H9 (cell line): ENCODE results near the gene OTOS. TPM values are rescaled to one million over a fixed set of nuclear protein-coding genes. Genes with fewer than 3 reads are reported as not detected.

Source experiments
- DNase-seq: peaks from one replicate; pipeline ENCODE4 v3.0.0-alpha.2; 2017
- H2AFZ ChIP-seq: one replicate; pipeline ENCODE4 v1.6.1; 2013; ENCODE audit warnings: mild to moderate bottlenecking, low read length, control low read depth, moderate library complexity
- H2AK5ac ChIP-seq: 2 replicates; pipeline ENCODE4 v1.6.1; 2013; ENCODE audit warnings: low read length, control low read depth, mixed read lengths; ENCODE audit not compliant: insufficient read length
- H2BK120ac ChIP-seq: one replicate; pipeline ENCODE4 v1.6.1; 2013; ENCODE audit warnings: low read depth, mild to moderate bottlenecking, low read length, control low read depth, inconsistent platforms; ENCODE audit not compliant: poor library complexity, severe bottlenecking
- H2BK12ac ChIP-seq: 2 replicates; pipeline ENCODE4 v1.6.1; 2013; ENCODE audit warnings: low read length, control low read depth, mixed read lengths, low read depth; ENCODE audit not compliant: insufficient read length
- H2BK15ac ChIP-seq: 2 replicates; pipeline ENCODE4 v1.6.1; 2013; ENCODE audit warnings: low read depth, low read length, control low read depth
- H2BK20ac ChIP-seq: one replicate; pipeline ENCODE4 v1.6.1; 2013; ENCODE audit warnings: low read depth, mild to moderate bottlenecking, low read length, control low read depth, inconsistent platforms; ENCODE audit not compliant: poor library complexity, severe bottlenecking
- H2BK5ac ChIP-seq: 2 replicates; pipeline ENCODE4 v1.6.1; 2013; ENCODE audit warnings: low read length, control low read depth, mixed read lengths; ENCODE audit not compliant: insufficient read length
- H3K14ac ChIP-seq: 2 replicates; pipeline ENCODE4 v1.6.1; 2013; ENCODE audit warnings: low read length, control low read depth; ENCODE audit not compliant: insufficient read depth
- H3K18ac ChIP-seq: 2 replicates; pipeline ENCODE4 v1.6.1; 2013; ENCODE audit warnings: low read depth, mild to moderate bottlenecking, mixed read lengths, low read length, control low read depth; ENCODE audit not compliant: insufficient read length
- H3K23ac ChIP-seq: 2 replicates; pipeline ENCODE4 v1.6.1; 2013; ENCODE audit warnings: low read length, control low read depth, mixed read lengths, low read depth; ENCODE audit not compliant: insufficient read length
- H3K23me2 ChIP-seq: 2 replicates; pipeline ENCODE4 v1.6.1; 2013; ENCODE audit warnings: low read depth, mild to moderate bottlenecking, mixed read lengths, low read length, control low read depth; ENCODE audit not compliant: insufficient read length, poor library complexity, severe bottlenecking
- H3K27ac ChIP-seq: 2 replicates; pipeline ENCODE4 v1.5.1; 2013; ENCODE audit warnings: low read length, control low read depth, mixed read lengths, low read depth; ENCODE audit not compliant: insufficient read length
- H3K27me3 ChIP-seq: 2 replicates; pipeline ENCODE4 v1.6.1; 2013; ENCODE audit warnings: low read length, control low read depth, inconsistent platforms; ENCODE audit not compliant: insufficient read depth
- H3K4ac ChIP-seq: 2 replicates; pipeline ENCODE4 v1.6.1; 2013; ENCODE audit warnings: low read depth, mild to moderate bottlenecking, control low read depth, inconsistent platforms, low read length, moderate library complexity
- H3K4me1 ChIP-seq: 2 replicates; pipeline ENCODE4 v1.6.1; 2013; ENCODE audit warnings: low read length, control low read depth, inconsistent platforms; ENCODE audit not compliant: insufficient read depth
- H3K4me2 ChIP-seq: 2 replicates; pipeline ENCODE4 v1.6.1; 2013; ENCODE audit warnings: low read length, control low read depth, mixed read lengths; ENCODE audit not compliant: insufficient read length, insufficient read depth
- H3K56ac ChIP-seq: 2 replicates; pipeline ENCODE4 v1.6.1; 2013; ENCODE audit warnings: low read depth, mild to moderate bottlenecking, mixed read lengths, low read length, control low read depth; ENCODE audit not compliant: insufficient read length
- H3K79me1 ChIP-seq: 2 replicates; pipeline ENCODE4 v1.6.1; 2013; ENCODE audit warnings: low read depth, mild to moderate bottlenecking, moderate library complexity, low read length, control low read depth, inconsistent platforms; ENCODE audit not compliant: insufficient read depth, poor library complexity, severe bottlenecking
- H3K79me2 ChIP-seq: 2 replicates; pipeline ENCODE4 v1.6.1; 2013; ENCODE audit warnings: low read length, control low read depth, inconsistent platforms; ENCODE audit not compliant: insufficient read depth
- H3K9ac ChIP-seq: 2 replicates; pipeline ENCODE4 v1.6.1; 2013; ENCODE audit warnings: low read length, control low read depth, mixed read lengths; ENCODE audit not compliant: insufficient read length; ENCODE audit errors: extremely low read depth
- H3K9me3 ChIP-seq: one replicate; pipeline ENCODE4 v1.6.1; 2013; ENCODE audit warnings: low read depth, low read length, inconsistent platforms; ENCODE audit not compliant: control insufficient read depth
- H3T11ph ChIP-seq: one replicate; pipeline ENCODE4 v1.6.1; 2013; ENCODE audit warnings: mild to moderate bottlenecking, low read length, control low read depth, inconsistent platforms
- H4K20me1 ChIP-seq: one replicate; pipeline ENCODE4 v1.6.1; 2013; ENCODE audit not compliant: control insufficient read depth, insufficient read length, insufficient read depth
- H4K5ac ChIP-seq: 2 replicates; pipeline ENCODE4 v1.6.1; 2013; ENCODE audit warnings: low read depth, mild to moderate bottlenecking, mixed read lengths, low read length, control low read depth; ENCODE audit not compliant: insufficient read length
- H4K8ac ChIP-seq: replicated peaks from 2 replicates; pipeline ENCODE4 v1.6.1; 2013; ENCODE audit warnings: low read length, control low read depth, mixed read lengths, low read depth; ENCODE audit not compliant: insufficient read length
- H4K91ac ChIP-seq: 2 replicates; pipeline ENCODE4 v1.6.1; 2013; ENCODE audit warnings: low read depth, mild to moderate bottlenecking, moderate library complexity, mixed read lengths, low read length, control low read depth; ENCODE audit not compliant: insufficient read length
- H3K27ac Mint-ChIP-seq, 3 experiments: 2 replicates in 2 of 3; 3 replicates in 1 of 3; pipeline ENCODE4 v1.8.0; 2020 to 2021; ENCODE audit warnings: mixed read lengths in 3 of 3, mild to moderate bottlenecking in 1 of 3, moderate library complexity in 1 of 3
- H3K27me3 Mint-ChIP-seq: 2 replicates; pipeline ENCODE4 v1.8.0; 2021; ENCODE audit warnings: low read depth, mild to moderate bottlenecking, moderate library complexity, mixed read lengths
- H3K36me3 Mint-ChIP-seq, 3 experiments: 2 replicates in 2 of 3; 3 replicates in 1 of 3; pipeline ENCODE4 v1.8.0; 2020 to 2021; ENCODE audit warnings: low read depth in 3 of 3, mixed read lengths in 3 of 3; ENCODE audit not compliant: insufficient read depth in 1 of 3
- H3K4me1 Mint-ChIP-seq, 2 experiments: 2 replicates each; pipeline ENCODE4 v1.8.0; 2020; ENCODE audit warnings: mixed read lengths in 2 of 2
- H3K4me3 Mint-ChIP-seq, 2 experiments: 2 replicates in 1 of 2; 3 replicates in 1 of 2; pipeline ENCODE4 v1.8.0; 2020 to 2021; ENCODE audit warnings: mild to moderate bottlenecking in 2 of 2, mixed read lengths in 2 of 2, moderate library complexity in 1 of 2
- H3K9me3 Mint-ChIP-seq, 2 experiments: 2 replicates in 1 of 2; 3 replicates in 1 of 2; pipeline ENCODE4 v1.8.0; 2020; ENCODE audit warnings: mild to moderate bottlenecking in 2 of 2, mixed read lengths in 2 of 2, moderate library complexity in 1 of 2
- WGBS: extraction: QIAGEN DNeasy Blood & Tissue Kit; methylation state at CpG from one replicate; pipeline ENCODE4 v1.1.7; 2013; ENCODE audit warnings: missing lambda C conversion rate, low lambda C conversion rate, mixed read lengths; ENCODE audit not compliant: insufficient read length; ENCODE audit errors: extremely low coverage; 5-methylcytosine and 5-hydroxymethylcytosine counted together
- total RNA-seq: library from RNA; stranded (reverse); gene quantifications from 2 replicates; pipeline ENCODE4 v1.2.1, GENCODE V29; 2021
- TF ChIP-seq, protein P1 (sequence below): fragments of 200-600 bp; sonication (generic); conservative IDR thresholded peaks from 3 replicates; pipeline ENCODE4 v1.8.0; 2021; ENCODE audit warnings: antibody characterized with exemption, mild to moderate bottlenecking

Gene OTOS
- total RNA-seq, 1 experiment from 2014 or later = not detected

DNA sequence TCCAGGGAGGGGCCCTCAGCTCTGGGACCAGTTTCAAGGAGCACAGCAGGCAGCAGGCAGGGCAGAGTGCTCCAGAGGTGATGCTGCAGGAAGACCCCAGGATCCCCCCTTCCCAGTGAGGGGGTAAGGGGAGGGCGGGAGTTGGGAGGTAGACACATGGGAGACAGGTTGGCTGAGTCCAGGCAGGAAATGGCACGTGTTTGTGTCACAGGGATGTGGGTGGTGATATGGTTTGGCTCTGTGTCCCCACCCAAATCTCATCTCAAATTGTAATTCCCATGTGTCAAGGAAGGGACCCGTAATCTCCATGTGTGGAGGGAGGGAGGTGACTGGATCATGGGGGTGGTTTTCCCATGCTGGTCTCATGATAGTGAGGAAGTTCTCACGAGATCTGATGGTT lies 25.2 kb upstream of the OTOS start:
- H3K27ac ChIP-seq = no peak overlapping the region
- no peak overlapping the region; a peak in 1 of 7 replicates for H3K27ac Mint-ChIP-seq
- no peak overlapping the region for H4K91ac ChIP-seq
- WGBS = no CpG with 5 or more reads among the region's 4 CpGs
- no peak overlapping the region for H4K8ac ChIP-seq
- no peak overlapping the region for H2BK12ac ChIP-seq
- no peaks in the 10 kb centered on the region for H3K9me3 ChIP-seq
- 0 out of 4 replicates have a peak, but pooled peaks cover 0 to 2% of the 10 kb centered on the region in 2 experiments for H3K4me1 Mint-ChIP-seq
- H2BK120ac ChIP-seq = no peak overlapping the region
- no peaks in the 10 kb centered on the region for H3K79me1 ChIP-seq
- no peak overlapping the region; the same call in 1 of the 2 replicates for H3K14ac ChIP-seq
- H2AFZ ChIP-seq = no peak overlapping the region
- DNase-seq = no peak
- no peak overlapping the region for H2BK15ac ChIP-seq
- H3K9ac ChIP-seq = no peak overlapping the region
- no peak overlapping the region for H3K4me2 ChIP-seq
- no peaks in the 10 kb centered on the region for H3K4me1 ChIP-seq
- no peak overlapping the region for H3K18ac ChIP-seq
- no peaks in the 10 kb centered on the region for H3K23me2 ChIP-seq
- no peak overlapping the region for H3K4me3 Mint-ChIP-seq
- no peak overlapping the region for H3T11ph ChIP-seq
- no peaks in the 10 kb centered on the region for H3K79me2 ChIP-seq
- no peak overlapping the region for H3K56ac ChIP-seq
- no peak overlapping the region for H2BK5ac ChIP-seq
- no peaks in the 10 kb centered on the region for H3K36me3 Mint-ChIP-seq
- no peaks in the 10 kb centered on the region for H3K27me3 ChIP-seq
- H3K23ac ChIP-seq = no peak overlapping the region
- no peak overlapping the region for H4K5ac ChIP-seq
- peaks cover 21% of the 10 kb centered on the region for H3K27me3 Mint-ChIP-seq
- peaks cover 0 to 11% of the 10 kb centered on the region in 2 experiments; a peak in 2 of 5 replicates for H3K9me3 Mint-ChIP-seq
- H2BK20ac ChIP-seq = no peak overlapping the region
- no peak overlapping the region for H2AK5ac ChIP-seq
- no peaks in the 10 kb centered on the region for H4K20me1 ChIP-seq
- no peak overlapping the region for H3K4ac ChIP-seq
- TF ChIP-seq, protein P1, sequence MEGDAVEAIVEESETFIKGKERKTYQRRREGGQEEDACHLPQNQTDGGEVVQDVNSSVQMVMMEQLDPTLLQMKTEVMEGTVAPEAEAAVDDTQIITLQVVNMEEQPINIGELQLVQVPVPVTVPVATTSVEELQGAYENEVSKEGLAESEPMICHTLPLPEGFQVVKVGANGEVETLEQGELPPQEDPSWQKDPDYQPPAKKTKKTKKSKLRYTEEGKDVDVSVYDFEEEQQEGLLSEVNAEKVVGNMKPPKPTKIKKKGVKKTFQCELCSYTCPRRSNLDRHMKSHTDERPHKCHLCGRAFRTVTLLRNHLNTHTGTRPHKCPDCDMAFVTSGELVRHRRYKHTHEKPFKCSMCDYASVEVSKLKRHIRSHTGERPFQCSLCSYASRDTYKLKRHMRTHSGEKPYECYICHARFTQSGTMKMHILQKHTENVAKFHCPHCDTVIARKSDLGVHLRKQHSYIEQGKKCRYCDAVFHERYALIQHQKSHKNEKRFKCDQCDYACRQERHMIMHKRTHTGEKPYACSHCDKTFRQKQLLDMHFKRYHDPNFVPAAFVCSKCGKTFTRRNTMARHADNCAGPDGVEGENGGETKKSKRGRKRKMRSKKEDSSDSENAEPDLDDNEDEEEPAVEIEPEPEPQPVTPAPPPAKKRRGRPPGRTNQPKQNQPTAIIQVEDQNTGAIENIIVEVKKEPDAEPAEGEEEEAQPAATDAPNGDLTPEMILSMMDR = no peak
